ENCODE data around the gene KMT5B. TPM values are rescaled to one million over a fixed set of nuclear protein-coding genes. Genes with fewer than 3 reads are reported as not detected.

The KMT5B gene
- total RNA-seq, 1 donor from 2014 or later = 29.1 TPM

DNA sequence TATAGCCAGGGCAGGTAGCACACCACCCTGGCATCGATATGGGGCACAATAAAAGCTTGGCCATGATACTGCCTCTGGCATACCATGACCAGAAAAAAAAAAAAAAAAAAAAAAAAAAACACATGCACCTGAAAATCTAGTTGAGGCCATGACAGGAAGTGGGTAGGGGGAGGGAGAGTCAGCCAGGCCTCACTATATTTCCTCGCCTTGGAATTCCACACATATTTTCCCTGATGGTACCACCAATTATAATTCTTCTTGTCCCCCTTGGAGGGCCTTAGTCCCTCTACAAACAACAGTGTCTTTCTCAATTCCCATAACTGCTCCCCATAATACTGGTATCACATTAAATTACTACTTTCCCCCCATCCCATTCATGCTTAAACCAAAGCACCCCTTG lies 79.3 kb downstream of the KMT5B start:
- ATAC-seq = no peak
- DNase-seq (ENCODE audit: missing footprints) = no peak
- intact Hi-C loops (cut with DNase I) = no loop called here

DNA sequence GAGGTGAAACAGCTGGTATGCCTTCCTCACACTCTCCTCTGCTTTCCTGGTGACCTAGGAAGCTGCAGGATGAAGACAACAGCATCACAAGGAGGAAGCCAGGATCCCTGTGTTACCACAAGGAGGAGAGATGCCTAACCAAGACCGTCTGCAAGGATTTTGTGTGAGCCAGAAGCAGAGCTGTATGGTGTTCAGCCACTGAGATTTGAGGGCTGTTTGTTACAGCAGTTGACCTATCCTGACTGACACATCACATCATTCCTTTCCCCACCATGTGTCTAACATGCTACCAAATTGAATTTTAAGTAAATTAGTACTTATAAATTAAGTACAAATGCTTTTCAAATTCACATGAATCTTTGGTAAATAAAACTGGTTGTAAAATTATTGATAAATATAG lies 83.0 kb downstream of the KMT5B start:
- intact Hi-C loops (cut with DNase I) = no loop called here
- no peak for DNase-seq (ENCODE audit: missing footprints)
- ATAC-seq = no peak

DNA sequence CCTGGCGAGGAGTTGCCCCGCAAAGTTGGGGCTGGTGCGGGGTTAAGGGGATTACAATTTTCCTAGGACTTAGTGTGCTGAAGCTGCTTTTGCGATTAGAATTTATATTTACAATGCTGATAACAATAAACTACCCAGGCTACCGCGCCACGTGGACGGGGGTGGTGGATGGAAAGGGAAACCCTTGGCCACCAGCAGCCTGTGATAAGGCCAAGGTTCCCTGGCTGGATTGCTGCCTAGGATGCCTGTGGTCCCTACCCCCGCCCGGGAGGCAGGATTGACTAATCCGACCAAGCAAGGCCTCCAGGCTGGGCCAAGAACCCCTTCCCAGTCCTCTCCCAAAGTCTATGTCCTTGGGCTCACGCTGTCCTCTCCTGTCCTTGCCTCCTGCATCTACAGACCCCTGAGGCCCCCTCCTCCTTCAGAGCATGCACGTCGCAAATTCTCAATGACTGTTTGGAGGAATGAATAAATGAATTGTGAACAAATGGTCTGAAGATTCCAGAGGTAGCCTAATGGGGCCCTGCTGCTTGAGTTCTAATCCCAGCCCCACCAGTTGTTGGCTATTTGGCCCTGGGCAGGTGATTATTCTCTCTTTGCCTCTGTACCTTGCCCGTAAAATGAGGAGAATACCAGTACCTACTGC lies 84.3 kb downstream of the KMT5B start:
- DNase-seq (ENCODE audit: missing footprints) = no peak
- ATAC-seq = peak; percentile 73
- intact Hi-C loops (cut with DNase I) = loop anchor here (2.0 kb wide), 1 partner anchor 18 kb away; no protein-coding TSS in a partner anchor

- intact Hi-C loops (cut with DNase I) = loop anchor here (2.0 kb wide), 1 partner anchor 19 kb away; no protein-coding TSS in a partner anchor
- peak; percentile 73 for ATAC-seq
- peak; percentile 75 for DNase-seq (ENCODE audit: missing footprints)
Observed at GRCh38 chr11:68127714-68128681, 85.1 kb downstream of the KMT5B start.

DNA sequence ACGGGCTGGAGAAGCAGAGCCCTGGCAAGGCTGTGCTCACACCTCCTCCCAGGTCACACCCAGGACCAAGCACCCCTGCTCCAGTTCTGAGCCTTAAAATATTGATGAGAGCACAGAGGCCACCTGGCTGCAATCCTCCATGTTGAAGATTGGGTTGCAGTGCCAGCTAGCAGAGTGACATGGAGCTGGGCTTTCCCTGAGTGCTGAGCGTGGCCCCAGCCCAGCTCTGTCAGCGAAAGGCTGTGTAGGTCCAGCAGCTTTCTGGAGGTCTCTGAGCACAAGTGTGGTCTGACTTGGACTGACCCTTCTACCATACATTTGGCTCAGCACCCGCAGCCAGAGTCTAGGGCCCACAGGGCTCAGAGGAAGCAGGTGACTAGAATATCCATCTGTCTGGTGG lies 87.9 kb downstream of the KMT5B start:
- ATAC-seq (no peak), DNase-seq (ENCODE audit: missing footprints) (no peak)
- intact Hi-C loops (cut with DNase I) = no loop called here

- intact Hi-C loops (cut with DNase I) = loop anchor here (5.0 kb wide), 2 partner anchors 89 to 91 kb away; partner anchors contain the start of genes KMT5B and NDUFS8
- no peak for DNase-seq (ENCODE audit: missing footprints)
- no peak for ATAC-seq
Observed at GRCh38 chr11:68122936-68123539, 90.1 kb downstream of the KMT5B start.

- intact Hi-C loops (cut with DNase I) = loop anchor here (5.0 kb wide), 2 partner anchors 89 to 91 kb away; partner anchors contain the start of genes KMT5B and NDUFS8
- peak; percentile 96 for ATAC-seq
- DNase-seq (ENCODE audit: missing footprints) = peak; percentile 97
Observed at GRCh38 chr11:68121067-68121899, 91.8 kb downstream of the KMT5B start, which contains the start of gene CHKA. Gene CHKA, minus strand, starts transcription at chr11:68121388. Its CDS starts 211 bp downstream, at chr11:68121177.

DNA sequence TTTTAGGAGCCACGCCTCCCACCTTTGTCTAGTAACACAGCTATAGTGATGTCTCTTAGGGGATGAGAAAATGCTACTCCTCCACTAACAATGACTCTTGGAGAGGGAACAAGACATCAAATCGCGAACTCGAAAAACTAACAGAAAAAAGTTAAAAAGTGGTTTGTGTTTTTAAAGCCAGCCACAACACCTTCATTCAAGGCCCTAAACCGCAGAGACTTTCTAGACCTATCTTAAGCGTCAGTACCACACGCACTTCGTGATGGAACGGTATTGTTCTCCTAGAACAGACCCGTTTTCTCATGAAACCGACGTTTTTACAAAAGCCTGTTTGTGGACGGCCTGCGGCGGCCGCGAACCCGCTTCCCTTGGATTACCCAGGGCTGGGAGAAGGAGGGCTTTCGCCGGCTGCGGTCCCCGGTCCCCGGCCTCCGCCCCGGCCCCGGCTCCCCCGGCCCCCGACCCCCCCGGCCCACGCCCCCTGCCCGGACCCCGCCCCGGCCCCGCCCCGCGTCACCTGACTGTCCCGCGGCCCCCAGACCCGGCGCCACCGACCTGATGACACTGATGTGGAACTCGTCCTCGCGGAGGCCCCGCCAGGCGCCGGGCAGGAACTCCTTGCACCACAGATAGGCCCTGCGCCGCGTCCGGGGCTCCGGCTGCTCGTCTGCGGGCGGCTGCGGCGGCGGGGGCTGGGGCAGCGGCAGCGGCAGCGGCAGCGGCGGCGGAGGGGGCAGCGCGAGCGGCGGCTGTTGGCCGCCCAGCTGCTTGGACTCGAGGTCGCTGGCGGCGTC lies 92.6 kb downstream of the KMT5B start:
- intact Hi-C loops (cut with DNase I) = loop anchor here (5.0 kb wide), 2 partner anchors 88 to 92 kb away; partner anchors contain the start of genes KMT5B and NDUFS8
- peak; percentile 81 for DNase-seq (ENCODE audit: missing footprints)
- no peak for ATAC-seq

DNA sequence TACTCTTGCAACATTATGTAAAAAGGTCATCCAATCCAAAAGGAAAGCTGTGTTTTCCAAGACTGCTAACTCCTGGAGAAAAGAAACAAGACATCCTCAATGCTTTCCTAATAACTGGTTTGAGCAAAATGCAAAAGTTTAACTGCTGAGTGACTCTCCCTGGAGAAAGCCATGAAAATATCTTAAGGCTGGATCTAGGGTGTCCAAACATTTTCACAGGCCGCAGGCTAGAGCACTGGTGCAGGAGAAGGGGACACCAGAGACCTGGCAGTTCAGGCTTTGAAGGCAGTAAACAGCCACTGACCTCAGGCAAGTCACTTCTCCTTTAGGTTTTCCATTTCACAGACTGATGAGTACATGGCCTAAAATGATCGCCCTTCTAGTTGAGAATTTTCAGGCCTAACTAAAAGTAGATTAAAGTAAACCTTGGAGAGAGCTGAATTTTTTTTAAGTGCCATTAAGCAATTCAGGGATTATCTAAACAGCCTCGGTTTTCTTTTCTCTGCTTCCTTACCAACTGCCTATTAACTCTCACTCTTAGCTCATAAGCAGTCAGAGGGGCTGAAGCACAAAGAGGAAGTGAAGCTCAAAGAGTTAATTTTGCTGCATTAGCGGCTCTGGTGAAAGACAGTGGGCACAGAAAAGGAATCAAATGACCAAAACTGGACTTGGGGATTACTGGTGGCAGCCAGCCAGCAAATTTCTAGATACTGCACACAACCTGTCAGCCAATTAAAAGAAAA lies 94.2 kb downstream of the KMT5B start:
- DNase-seq (ENCODE audit: missing footprints) (no peak), ATAC-seq (no peak)
- intact Hi-C loops (cut with DNase I) = no loop called here

GRCh38 chr11:68117853-68118470 lies 95.1 kb downstream of the KMT5B start:
- ATAC-seq (no peak), DNase-seq (ENCODE audit: missing footprints) (no peak)
- intact Hi-C loops (cut with DNase I) = no loop called here

GRCh38 chr11:68116974-68117373 lies 96.1 kb downstream of the KMT5B start:
- intact Hi-C loops (cut with DNase I) = no loop called here
- no peak for DNase-seq (ENCODE audit: missing footprints)
- ATAC-seq = no peak

DNA sequence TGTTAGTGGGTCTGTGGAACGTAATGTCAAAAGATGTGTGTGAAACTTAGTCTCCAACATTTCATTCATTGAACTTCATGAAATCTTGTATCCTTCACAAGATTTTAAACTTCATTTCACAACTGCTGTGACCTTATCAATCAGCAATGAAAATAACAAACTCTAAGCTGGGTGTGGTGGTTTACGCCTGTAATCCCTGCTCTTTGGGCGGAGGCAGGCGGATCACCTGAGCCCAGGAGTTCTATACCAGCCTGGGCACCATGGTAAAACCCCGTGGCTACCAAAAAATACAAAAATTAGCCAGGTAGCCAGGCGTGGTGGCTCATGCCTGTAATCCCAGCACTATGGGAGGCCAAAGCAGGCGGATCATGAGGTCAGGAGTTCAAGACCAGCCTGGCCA lies 97.0 kb downstream of the KMT5B start:
- no peak for DNase-seq (ENCODE audit: missing footprints)
- intact Hi-C loops (cut with DNase I) = no loop called here
- ATAC-seq = no peak

DNA sequence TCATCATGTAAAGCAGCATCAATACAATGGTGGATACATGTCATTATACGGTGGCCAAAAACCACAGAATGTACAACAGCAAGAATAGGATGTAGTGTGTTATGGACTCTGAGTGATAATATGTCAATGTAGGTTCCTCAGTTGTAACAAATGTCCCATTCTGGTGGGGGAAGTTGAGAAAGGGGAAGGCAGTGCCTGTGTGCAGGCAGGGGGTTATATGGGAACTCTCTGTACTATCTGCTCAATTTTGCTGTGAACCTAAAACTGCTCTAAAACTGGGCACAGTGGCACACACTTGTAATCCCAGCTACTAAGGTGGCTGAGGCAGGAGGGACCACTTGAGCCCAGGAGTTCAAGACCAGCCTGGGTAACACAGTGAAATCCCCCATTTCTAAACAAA lies 97.8 kb downstream of the KMT5B start:
- intact Hi-C loops (cut with DNase I) = no loop called here
- no peak for DNase-seq (ENCODE audit: missing footprints)
- peak; percentile 53 for ATAC-seq

DNA sequence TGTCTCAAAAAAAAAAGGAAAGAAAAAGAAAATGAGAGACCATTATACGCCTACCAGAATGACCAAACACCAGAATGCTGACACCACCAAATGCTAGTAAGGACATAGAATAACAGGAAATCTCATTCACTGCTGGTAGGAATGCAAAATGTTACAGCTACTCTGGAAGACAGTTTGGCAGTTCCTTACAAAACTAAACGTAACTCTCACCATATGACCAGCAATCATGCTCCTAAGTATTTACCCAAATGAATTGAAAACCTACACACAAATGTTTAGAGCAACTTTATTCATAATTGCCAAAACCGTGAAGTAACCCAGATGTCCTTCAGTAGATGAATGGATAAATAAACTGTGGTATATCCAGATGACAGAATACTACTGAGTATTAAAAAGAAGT lies 99.1 kb downstream of the KMT5B start:
- intact Hi-C loops (cut with DNase I) = no loop called here
- DNase-seq (ENCODE audit: missing footprints) (no peak), ATAC-seq (no peak)

GRCh38 chr11:68107689-68108088 lies 105.4 kb downstream of the KMT5B start:
- ATAC-seq (no peak), DNase-seq (ENCODE audit: missing footprints) (no peak)
- intact Hi-C loops (cut with DNase I) = no loop called here

DNA sequence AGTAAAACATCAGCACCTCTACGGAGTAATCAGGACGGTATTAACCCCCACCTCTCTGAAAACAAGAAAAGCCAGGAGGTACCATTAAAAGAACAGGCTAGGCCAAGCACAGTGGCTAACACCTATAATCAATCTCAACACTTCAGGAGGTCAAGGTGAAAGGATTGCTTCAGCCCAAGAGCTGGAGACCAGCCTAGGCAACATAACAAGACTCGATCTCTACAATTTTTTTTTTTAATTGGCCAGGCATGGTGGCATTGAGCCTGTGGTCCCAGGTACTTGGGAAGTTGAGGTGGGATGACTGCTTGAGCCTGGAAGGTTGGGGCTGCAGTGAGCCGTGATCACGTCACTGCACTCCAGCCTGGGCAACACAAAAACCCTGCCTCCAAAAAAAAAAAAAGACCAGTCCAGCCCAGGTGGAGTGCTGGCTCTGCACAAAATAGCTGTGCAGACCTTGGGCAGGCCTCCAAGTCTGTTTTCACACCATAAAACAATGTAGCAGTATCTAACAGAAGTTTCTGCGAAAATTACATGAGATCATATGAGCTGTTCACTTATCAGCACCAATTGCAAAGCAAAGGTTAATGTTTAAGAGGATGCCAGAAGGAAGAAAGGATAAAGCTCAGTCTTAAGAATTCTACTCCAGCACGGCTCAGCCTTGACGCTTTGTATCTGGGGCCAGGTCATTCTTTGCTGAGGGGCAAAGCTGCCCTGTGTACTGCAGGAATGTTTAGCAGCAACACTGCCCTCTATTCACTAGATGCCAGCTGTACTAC lies 106.7 kb downstream of the KMT5B start:
- DNase-seq (ENCODE audit: missing footprints) (no peak), ATAC-seq (peak; percentile 72)
- intact Hi-C loops (cut with DNase I) = no loop called here

All from Right ventricle myocardium inferior (tissue), 1 donor.